GM19035 (cell line): Measurements from ENCODE around the gene SERPINH1.

ENCODE experiments used
- ATAC-seq: cut with Tn5 transposase; IDR thresholded peaks from one replicate; pipeline ENCODE4 v1.9.1; 2021; ENCODE audit not compliant: unreplicated experiment

The SERPINH1 gene

DNA sequence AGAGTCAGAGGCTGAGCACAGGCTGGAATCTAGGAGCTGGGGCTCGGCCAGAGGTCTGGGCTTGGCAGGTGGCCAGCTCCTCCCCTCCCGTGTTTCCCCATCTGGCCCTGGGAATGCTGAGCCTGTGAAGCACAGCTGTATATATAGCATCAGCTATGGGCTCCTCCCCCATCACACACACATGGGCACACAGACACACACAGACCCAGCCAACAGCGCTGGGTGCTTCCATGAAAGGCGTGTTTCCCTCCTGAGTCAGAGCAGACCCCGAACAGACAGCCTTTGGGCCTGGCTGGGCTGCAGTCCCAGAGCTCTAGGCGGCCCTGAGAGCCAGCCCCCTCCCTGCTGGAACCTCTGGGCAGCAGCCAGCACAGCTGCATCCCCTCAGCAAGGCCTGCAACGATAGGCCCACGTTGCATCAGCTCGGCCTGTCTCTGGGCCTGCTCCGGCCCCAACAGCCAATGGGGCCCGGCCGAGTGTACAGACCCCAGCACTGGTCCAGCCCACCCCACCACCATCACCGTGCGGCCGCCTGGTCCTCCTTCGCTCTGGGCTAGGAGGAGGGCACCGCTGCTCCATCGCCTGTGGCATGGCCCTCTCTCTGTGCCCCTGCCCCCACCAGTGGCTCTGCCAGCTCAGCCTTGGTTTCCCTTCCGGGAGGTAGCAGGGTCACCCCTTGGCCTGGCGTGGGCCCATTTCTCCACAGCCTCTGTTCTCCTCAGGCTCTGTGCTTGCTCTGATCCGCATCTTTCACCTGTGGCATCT, 7.6 kb upstream of the SERPINH1 start:
- no peak for ATAC-seq

- ATAC-seq: no peak
Observed at GRCh38 chr11:75555079-75555811, 6.8 kb upstream of the SERPINH1 start.

GRCh38 chr11:75556275-75556674, 5.8 kb upstream of the SERPINH1 start:
- no peak for ATAC-seq

DNA sequence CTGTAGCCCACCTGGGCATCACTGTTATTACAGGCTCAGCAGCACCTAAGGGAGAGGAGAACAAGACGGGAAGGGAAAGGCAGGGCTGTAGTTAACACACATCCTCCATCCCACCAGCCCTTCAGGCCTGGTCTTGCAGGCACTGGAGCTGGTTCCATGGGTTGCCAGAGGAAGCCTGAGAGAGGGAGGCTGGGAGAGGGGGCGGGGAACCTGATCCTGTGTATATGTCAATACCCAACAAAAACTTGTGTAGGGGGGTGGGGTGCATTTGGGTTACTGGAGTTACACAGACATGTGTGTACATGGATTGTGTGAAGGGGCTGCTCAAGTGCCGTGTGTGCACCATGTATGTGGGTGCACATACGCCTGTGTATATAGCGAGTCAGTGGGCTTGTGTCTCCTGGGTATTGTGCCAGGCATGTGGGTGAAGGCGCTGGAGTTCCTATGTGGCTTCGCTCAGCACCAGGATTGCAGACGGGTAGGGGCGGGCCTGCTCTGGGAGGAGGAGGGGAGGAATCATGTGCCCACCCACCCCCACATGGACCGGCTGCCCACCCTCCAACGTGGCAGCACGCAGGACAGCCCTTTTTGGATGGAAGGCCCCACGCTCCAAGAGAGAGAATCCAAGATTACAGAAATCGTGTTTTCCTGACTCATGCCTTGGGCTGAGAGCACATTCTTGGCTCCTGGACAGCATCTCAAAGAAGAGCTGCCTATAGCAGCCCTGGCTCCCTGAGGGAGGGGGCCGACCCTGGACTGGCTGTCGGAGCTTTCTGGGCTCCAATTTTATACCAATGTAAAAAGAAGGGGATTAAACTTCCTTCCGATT, 4.2 kb upstream of the SERPINH1 start:
- ATAC-seq: no peak

- no peak for ATAC-seq
Observed at GRCh38 chr11:75558939-75559843, 2.9 kb upstream of the SERPINH1 start.

- ATAC-seq: no peak
Observed at GRCh38 chr11:75560644-75561043, 1.4 kb upstream of the SERPINH1 start.

DNA sequence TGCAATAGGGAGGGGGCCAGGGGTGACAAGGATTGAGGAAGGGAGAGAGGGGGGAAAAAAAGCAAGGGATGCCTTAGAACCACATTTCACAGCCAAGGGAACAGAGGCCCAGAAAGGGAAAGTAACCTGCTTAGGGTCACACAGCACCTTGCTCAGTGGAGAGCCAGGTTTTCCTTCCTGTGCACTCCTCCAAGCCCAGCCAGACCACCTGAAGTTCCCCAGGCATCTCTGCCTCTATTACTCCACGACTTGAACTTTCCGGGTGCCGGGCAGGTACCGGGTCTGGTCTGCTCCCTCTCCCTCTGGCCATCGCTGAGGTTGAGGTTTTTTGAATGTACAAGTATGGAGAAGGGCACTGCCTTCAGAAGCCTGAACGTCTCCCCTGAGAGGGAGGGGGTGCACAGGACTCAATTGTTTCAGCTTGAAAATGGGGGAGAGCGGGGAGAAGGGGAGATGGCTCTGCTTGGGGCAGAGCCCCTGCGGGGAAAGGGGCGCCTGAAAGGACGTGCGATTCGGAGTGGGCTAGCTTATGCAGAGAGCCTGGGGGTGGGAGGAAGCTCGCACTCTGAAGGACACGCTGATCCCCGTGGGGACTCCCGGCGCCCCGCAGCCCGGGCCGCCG, 516 bp upstream of the SERPINH1 start:
- ATAC-seq: no peak

GRCh38 chr11:75562836-75563484, 907 bp downstream of the SERPINH1 start:
- no peak for ATAC-seq

DNA sequence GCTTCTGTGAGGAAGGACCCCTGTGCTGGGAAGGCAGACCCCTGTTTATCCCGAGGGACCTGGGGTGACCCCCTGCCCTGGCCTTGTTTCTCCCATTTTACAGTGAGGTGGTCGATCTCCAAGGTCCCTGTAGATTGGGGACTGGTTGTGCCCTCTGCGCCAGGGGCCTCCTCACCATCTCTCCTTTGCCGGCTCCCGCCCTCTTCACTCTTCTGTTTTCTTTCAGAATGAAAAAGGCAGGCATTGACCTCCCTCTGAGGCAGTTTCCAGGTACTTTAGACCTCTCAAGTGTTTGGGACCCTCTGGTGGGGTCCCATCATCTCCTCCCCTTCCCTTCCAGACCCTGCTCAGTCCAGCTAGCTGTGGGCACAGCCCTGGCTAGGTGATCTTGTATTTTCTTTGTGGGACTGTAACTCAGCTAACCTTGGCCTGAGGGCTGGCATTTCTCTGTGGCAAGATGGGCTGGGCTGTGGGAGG, 1.5 kb downstream of the SERPINH1 start:
- no peak for ATAC-seq

GRCh38 chr11:75563978-75564552, 2.0 kb downstream of the SERPINH1 start:
- no peak for ATAC-seq

DNA sequence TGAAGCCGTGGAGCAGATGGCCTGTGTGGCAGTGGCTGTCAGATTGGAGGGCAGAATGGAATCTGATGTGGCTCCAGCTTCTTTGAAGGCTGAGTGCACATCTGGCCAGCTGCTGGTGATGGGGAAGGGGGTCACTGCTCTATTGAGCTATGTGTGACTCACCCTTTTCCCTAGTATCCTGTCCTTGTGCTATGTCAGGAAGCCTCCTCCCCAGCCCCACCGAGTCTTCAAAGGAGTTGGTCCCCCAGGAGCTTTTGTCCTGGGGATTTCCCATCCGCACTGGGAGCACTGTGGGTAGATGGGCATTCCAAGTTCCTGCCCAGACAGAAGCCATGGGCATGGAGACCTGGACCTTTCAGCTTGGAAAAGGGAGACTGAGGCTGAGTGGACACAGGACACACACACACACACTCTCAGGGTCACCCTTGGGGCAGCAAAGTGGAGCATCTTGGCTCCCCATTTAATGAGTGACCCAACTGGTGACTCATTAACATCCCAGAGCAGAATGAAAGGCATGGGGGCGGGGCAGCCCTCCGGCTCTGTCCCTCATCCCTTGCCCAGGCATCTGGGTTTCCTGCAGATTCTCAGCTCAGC, 3.3 kb downstream of the SERPINH1 start:
- ATAC-seq: no peak

- no peak for ATAC-seq
Observed at GRCh38 chr11:75565916-75566762, 4.1 kb downstream of the SERPINH1 start.

DNA sequence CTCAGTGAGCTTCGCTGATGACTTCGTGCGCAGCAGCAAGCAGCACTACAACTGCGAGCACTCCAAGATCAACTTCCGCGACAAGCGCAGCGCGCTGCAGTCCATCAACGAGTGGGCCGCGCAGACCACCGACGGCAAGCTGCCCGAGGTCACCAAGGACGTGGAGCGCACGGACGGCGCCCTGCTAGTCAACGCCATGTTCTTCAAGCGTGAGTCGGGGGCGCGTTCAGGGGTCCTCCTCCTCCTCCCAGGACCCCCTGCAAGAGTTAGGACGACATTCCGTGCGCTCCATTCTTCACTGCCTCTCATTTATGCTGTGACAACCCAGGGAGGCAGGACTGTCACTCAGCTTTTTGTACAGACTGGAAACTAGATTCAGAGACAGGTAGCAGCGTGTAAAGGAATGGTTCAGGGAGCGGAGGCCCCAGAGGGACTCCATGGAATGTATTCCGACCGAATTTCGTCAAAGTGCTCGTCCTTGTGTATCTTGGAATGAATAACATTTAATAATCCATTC, 4.8 kb downstream of the SERPINH1 start:
- ATAC-seq: no peak

- no peak for ATAC-seq
Observed at GRCh38 chr11:75567971-75568370, 5.9 kb downstream of the SERPINH1 start.

DNA sequence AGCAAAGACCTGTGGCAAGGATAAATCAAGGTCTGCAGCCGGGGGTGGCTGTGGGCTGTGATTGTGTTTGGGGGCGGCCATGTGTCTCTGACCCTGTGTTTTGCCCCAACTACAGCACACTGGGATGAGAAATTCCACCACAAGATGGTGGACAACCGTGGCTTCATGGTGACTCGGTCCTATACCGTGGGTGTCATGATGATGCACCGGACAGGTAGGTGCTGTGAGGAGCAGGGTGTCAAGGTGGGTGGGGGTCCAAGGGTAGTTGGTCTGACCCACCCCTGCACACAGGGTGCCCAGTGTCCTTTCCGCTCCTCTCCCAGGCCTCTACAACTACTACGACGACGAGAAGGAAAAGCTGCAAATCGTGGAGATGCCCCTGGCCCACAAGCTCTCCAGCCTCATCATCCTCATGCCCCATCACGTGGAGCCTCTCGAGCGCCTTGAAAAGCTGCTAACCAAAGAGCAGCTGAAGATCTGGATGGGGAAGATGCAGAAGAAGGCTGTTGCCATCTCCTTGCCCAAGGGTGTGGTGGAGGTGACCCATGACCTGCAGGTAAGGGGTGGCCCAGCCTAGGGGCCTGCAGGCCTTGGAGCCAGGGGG, 6.7 kb downstream of the SERPINH1 start:
- ATAC-seq: no peak

DNA sequence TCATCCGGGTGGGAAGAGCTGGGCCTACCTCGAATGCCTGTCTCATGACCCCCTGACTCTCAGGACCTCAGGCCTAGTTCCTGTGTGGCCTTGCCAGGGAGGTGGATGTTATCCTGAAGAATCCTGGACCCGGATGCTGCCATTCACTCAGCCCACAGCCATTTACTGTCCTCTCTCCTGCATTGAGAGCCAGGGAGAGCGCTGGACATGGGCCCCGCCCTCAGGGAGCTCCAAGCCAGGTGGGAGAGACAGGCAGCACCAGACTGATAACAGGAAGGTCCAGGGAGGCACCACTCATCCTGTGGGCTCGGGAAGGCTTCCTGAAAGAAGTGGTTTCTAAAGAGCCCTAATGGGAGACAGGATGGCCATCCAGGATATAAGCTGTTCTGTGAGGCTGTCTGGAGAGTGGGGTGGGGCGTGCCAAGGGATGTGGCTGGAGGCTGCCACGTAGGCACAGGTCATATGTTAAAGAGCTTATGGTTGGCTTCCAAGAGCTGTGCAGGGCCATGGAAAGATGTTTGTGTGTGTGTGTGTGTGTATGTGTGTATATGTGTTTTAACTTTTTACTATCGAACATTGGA, 8.6 kb downstream of the SERPINH1 start:
- ATAC-seq: no peak

GRCh38 chr11:75571625-75572024, 9.6 kb downstream of the SERPINH1 start:
- ATAC-seq: no peak
